Measurements from ENCODE around the gene SRCIN1. TPM values are rescaled to one million over a fixed set of nuclear protein-coding genes. Genes with fewer than 3 reads are reported as not detected.
"Not testable (repeated sequence)": the region's sequence is repeated elsewhere in the genome, so short reads cannot be mapped to it uniquely, and the experiment has no call there.

The SRCIN1 gene
- total RNA-seq, 1 experiment from 2014 or later: 0.08 TPM

DNA sequence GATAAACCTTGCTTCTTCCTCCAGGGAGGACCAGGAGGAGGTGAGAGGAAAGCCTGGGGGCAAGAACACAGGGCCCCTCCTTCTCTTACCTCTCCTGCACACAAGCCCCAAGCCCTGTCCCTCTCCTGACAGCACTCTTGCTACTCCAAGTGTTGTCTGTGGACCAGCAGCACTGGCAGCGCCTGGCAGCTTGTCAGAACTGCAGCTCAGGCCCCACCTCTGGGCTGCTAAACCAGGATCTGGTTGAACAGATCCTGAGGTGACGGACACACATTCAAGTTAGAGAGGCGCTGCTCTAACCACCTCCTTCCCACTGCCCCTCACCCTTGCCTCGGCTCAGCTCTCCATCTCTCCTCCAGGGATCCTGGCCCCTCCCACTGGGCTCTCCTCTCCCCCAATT is 56.5 kb downstream of the SRCIN1 start:
- DNase-seq (ENCODE audit: low read depth): no peak

DNA sequence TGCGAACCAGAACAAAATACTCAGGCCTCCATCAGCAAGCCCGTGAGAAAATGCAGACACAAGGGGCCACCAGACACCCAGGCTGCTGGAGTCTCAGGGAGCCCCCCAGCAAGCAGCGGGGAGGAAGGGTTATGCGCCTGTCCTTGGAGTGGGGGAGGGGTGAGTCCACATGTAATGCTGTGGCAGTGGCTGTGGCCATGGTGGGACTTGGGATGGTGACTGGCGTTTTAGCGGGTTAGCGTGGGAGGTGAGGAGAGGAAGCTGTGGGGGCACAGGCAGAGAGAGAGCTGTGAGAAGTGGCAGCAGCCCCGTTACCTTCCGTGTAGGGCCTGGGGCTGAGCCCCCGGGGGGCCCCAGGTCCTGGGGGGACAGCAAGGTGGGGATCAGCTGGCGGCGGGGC is 58.3 kb downstream of the SRCIN1 start:
- no peak for DNase-seq (ENCODE audit: low read depth)

GRCh38 chr17:38546396-38546795 is 59.4 kb downstream of the SRCIN1 start:
- no peak for DNase-seq (ENCODE audit: low read depth)

DNA sequence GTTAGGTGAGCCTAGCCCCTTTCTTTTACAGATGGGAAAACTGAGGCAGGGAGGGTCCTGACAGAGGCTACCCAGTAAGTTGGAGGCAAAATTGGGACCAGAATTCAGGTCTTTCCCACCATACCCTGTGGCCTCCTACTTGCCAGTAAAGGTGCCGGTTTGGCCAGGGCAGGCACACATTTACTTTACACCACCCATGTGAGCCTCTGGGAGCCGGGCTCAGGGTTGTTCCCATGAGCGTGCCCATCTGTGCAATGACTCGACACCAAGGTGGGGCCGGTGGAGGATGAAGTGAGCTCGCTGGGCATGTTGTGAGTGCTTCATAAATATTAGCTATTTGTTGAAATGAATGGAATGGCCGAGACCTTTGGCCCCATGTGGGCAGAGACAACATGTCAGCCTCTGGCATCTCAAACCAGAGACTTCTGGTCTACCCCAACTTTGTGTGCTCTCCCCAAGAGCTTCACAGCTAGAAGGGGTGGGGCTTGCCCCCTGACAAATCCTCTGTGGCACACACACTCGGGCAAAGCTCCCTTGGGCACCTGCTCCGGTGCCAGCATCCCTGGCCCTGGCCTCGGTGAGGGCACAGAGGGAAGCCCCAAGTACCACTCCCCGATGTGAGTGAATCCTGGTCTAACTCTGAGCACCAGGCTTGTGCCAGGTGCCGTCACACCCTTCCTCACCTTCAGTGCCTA is 60.1 kb downstream of the SRCIN1 start:
- DNase-seq (ENCODE audit: low read depth): no peak

DNA sequence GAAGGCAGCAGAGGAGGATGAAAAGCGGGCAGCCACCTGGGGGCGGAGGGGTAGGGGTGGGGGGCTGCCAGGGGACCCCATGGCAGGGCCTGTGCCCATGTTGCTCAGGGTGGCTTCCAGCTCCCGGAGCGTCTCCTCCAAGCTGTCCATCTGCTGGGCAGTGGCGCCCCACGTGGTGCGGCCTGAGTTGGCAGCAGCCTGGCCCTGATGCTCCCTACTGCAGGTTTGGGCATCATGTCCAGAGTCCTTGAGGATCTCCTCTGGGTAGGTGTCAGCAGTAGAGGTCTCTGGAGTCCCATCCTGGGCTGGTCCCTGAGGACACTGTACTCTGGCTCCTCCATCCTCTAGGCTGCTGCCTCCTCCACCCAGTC is 60.9 kb downstream of the SRCIN1 start:
- peak; percentile 16 for DNase-seq (ENCODE audit: low read depth)

- DNase-seq (ENCODE audit: low read depth): no peak
These were observed 61.4 kb downstream of the SRCIN1 start for GRCh38 chr17:38544175-38544838.

DNA sequence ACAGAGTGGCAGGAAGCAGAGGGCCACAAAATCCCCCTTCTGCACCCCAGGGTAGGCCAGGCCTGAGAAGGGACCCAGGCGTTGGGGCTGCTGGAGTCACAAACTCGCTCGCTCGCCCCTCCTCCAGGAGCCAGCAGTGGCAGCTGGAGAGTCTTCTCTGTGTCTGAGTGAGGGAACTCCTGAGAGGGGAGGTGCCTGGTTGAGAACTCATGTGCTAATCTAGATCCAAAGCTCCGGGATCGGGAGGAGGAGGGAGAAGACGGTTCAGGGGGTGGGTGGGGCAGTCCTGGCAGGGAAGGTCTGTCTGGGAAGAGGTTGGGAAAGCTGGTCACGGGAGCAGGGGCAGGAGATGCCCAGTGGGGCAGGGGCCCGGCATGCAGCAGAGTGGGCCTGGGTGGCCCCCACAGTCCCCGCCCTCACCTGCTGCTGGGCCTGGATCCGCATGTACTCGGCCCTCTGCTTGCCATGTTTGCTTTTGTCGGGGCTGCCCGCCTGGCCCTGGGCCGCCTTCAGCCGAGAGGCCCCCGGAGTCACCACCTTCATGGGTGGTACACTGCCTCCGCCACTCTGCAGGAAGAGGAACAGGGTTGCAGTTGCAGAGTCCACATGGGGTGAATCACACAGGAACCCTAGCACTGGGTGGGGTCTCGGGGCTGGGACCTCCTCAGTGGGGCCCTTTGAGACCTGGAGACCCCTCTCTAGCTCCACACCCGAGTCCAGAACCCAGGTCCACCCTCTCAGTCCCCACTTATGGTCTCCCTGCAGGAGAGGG is 62.2 kb downstream of the SRCIN1 start:
- DNase-seq (ENCODE audit: low read depth): no peak

DNA sequence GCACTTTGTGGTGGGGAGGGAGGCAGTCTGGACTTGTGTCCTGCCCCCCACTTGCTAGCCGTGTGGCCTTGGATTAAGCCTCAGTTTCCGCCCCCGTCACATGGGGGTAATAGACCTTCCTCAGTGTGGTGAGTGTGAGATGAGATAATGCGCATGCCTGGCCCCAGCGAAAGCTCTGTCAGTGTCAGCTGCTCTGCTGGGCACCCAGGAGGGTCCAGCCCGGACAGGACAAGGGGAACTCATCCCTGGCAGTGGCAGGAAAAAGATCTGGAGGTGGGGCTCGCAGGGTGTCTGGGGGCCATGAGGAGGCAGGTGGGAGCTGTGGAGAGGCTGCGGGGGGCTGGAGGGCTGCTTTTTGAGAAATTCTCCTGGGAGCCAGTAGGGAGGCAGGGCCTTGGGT is 63.5 kb downstream of the SRCIN1 start:
- DNase-seq (ENCODE audit: low read depth): no peak

- DNase-seq (ENCODE audit: low read depth): no peak
These were observed 64.5 kb downstream of the SRCIN1 start for GRCh38 chr17:38541281-38541680.

DNA sequence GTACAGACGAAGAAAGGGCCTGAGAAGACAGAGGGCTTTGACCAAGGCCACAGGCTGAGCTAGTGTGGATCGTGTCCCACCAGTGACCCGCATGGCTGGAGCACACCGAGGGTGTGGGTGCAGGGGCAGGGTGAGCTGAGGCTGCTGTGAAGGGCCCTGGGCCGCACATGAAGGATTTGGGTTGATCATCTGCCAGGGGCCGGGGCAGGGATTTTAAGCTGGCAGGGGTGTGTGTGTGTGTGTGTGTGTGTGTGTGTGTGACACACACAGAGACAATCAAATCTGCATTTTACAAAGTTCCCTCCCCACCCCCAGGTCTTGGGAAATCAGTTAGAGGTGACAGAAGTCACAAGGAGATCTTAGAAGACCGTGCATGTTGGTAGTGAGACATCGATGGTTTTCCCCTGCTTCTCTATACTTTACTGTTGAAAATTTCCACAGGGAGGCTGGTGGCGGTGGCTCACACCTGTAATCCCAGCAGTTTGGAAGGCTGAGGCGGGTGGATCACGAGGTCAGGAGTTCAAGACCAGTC is 65.2 kb downstream of the SRCIN1 start:
- DNase-seq (ENCODE audit: low read depth): no peak

GRCh38 chr17:38539386-38539785 is 66.4 kb downstream of the SRCIN1 start:
- no peak for DNase-seq (ENCODE audit: low read depth)

DNA sequence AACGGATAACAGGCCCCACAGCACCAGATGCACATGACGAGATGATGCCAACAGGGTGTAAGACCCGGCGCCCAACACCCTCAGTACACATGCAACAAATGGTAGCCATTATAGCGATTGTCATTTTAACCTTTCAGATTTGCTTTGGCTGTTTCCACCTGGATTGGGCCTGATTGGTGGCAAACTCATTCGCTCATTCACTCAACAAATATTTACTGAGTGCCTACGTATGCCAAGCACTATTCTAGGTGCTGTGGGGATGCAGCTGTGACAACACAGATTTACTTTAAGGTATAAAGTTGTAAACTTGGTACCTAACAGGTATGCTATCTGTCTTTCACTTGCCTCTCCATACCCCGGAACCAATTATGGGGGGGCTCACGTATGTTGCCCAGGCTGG is 66.8 kb downstream of the SRCIN1 start:
- DNase-seq (ENCODE audit: low read depth): no peak

- DNase-seq (ENCODE audit: low read depth): no peak
These were observed 69.1 kb downstream of the SRCIN1 start for GRCh38 chr17:38536661-38537060.

GRCh38 chr17:38535886-38536285 is 69.9 kb downstream of the SRCIN1 start:
- DNase-seq (ENCODE audit: low read depth): no peak

DNA sequence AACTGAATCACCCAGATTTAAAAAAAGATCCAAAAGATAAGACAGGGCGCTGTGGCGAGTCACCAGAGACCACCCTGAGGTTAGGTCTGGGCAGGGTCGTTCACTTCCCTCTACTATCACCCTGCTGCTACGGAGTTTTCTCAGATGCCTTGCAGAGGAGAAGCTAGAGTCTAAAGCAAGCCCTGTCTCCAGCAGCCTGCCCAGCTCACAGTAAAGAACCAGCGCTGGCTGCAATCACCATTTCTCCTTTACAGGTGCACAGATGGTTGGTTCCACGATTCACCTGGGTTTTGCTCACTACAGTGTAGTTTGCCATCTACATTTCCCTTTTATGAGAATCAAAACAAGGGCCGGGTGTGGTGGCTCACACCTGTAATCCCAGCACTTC is 71.3 kb downstream of the SRCIN1 start:
- DNase-seq (ENCODE audit: low read depth): no peak

DNA sequence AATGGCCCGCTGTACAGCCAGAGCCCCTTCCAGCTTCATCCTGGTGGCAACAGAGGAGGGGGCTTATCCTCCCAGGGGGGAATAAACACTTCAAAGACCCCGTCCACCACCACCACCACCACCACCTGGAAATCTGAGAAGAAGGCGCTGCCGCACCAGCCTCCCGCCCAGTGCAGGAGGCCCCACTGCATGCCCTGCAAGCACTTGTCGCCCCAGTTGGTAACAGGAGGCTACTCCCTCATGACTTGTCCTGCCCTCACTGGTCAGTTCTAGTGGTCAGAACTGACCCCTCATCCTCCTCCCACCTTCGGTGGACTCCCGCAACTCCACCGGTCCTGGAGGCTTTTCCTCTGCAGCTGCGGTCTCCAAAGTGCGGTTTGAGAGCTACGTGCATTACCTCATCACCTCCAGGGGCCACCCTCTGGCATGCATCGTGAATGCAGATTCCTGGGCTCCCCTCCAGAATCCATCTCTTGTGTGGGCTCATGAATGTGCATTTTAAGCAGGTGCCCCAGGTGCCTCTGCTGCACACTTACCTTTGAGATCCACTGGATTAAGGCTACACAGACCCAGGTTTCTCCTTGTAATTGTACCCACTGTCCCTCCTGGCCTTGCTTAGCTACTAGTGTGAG is 71.8 kb downstream of the SRCIN1 start:
- DNase-seq (ENCODE audit: low read depth): no peak

DNA sequence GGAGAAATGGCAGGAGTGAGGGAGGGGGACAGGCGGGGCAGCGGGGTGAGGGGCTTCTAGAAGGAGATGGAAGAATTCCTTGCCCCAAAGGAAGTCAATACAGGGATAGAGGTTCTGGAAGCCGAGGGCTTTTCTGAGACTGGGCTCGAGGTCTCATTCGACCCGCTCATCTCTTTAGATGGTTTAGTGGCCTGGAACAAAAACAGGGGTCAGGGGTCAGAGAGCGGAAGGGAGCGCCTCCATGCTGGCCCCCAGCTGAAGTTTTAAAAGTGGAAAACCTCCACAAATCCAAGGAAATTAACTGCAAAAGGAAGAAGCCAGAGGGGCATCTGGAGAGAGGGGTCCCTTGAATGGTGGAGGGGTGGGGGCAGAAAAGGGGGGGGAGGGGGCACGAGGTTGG is 72.5 kb downstream of the SRCIN1 start:
- DNase-seq (ENCODE audit: low read depth): no peak

GRCh38 chr17:38532451-38532850 is 73.3 kb downstream of the SRCIN1 start:
- no peak for DNase-seq (ENCODE audit: low read depth)

GRCh38 chr17:38531761-38532160 is 74.0 kb downstream of the SRCIN1 start:
- DNase-seq (ENCODE audit: low read depth): not testable (repeated sequence)

DNA sequence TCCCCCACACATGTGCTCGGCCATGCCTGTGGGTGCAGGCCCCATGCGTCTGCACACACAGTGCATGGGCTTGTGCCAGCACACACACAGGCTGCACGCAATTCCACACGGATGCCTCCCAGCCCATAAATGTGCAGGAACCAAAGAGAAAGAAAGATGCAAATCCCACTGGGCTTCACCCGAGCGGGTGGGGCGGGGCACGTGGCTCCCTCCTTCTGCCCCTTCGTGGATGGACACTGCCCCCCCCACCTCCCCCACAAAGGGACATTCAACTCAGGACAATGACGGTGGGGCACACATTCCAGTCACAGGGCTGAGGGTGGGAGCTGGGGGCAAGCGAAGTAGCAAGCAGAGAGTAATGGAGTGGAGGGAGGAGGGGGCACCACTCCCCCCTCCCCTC is 74.9 kb downstream of the SRCIN1 start:
- not testable (repeated sequence) for DNase-seq (ENCODE audit: low read depth)

DNA sequence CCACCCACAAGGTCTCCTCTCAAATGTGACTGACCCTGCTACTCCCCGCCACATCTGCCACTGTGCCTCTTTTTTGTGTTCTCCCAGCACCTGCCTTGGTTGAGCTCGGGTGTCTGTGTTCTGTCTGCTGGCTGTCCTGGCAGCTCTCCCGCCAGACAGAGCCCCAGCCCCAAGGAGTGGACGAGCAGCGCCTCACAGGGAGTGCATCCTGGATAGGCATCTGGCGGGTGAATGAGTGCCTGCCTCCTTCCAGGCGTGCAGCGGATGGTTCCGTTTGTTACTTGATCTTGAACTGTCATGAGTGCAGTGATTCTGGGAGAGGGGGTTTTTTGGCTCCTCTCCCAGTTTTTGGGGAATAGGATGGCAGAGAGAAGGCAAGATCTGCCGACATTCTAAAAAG is 77.6 kb downstream of the SRCIN1 start:
- not testable (repeated sequence) for DNase-seq (ENCODE audit: low read depth)

GRCh38 chr17:38526526-38526925 is 79.2 kb downstream of the SRCIN1 start:
- not testable (repeated sequence) for DNase-seq (ENCODE audit: low read depth)

Data from HT1080 (cell line).